GM23338 (cell line): ENCODE measurements around the gene MAVS. TPM values are rescaled to one million over a fixed set of nuclear protein-coding genes. Genes with fewer than 3 reads are reported as not detected.

Experiments used
- ATAC-seq: fragments of 200-7000 bp; cut with Tn5 transposase; 3 replicates; pipeline ENCODE4 v1.9.1; 2020
- DNase-seq: peaks from one replicate; pipeline ENCODE4 v3.0.0-alpha.2; 2015; ENCODE audit warnings: low spot score
- H2AFZ ChIP-seq: fragments of 200-600 bp; sonication (generic); 2 replicates; pipeline ENCODE4 v1.8.0; 2016; ENCODE audit warnings: antibody characterized with exemption, mild to moderate bottlenecking, moderate library complexity
- H3F3A ChIP-seq: fragments of 200-600 bp; sonication (generic); replicated peaks from 2 replicates; pipeline ENCODE4 v1.8.0; 2017; ENCODE audit warnings: antibody characterized with exemption, mixed run types, low read depth
- H3K27ac ChIP-seq: fragments of 200-600 bp; sonication (generic); 2 replicates; pipeline ENCODE4 v1.6.1; 2016; ENCODE audit warnings: low read depth
- H3K27me3 ChIP-seq: fragments of 200-600 bp; sonication (generic); 2 replicates; pipeline ENCODE4 v1.8.0; 2016; ENCODE audit warnings: mild to moderate bottlenecking, mixed run types, moderate library complexity; ENCODE audit not compliant: insufficient read depth
- H3K36me3 ChIP-seq: fragments of 200-600 bp; sonication (generic); 2 replicates; pipeline ENCODE4 v1.8.0; 2016; ENCODE audit warnings: mild to moderate bottlenecking; ENCODE audit not compliant: insufficient read depth
- H3K4me1 ChIP-seq: fragments of 200-600 bp; sonication (generic); 2 replicates; pipeline ENCODE4 v1.8.0; 2016; ENCODE audit warnings: mild to moderate bottlenecking, moderate library complexity; ENCODE audit not compliant: insufficient read depth
- H3K4me2 ChIP-seq: fragments of 200-600 bp; sonication (generic); 2 replicates; pipeline ENCODE4 v1.7.1; 2017; ENCODE audit warnings: mixed run types
- H3K4me3 ChIP-seq: fragments of 200-600 bp; sonication (generic); 2 replicates; pipeline ENCODE4 v1.6.1; 2016; ENCODE audit warnings: mixed run types
- H3K79me2 ChIP-seq: fragments of 200-600 bp; sonication (generic); replicated peaks from 2 replicates; pipeline ENCODE4 v1.8.0; 2017; ENCODE audit warnings: mild to moderate bottlenecking; ENCODE audit not compliant: insufficient read depth
- H3K9me2 ChIP-seq: fragments of 200-600 bp; sonication (generic); 2 replicates; pipeline ENCODE4 v1.8.0; 2017; ENCODE audit not compliant: insufficient read depth
- H4K20me1 ChIP-seq: fragments of 200-600 bp; sonication (generic); replicated peaks from 2 replicates; pipeline ENCODE4 v1.8.0; 2017; ENCODE audit warnings: mild to moderate bottlenecking; ENCODE audit not compliant: insufficient read depth
- H3K27ac Mint-ChIP-seq: 2 replicates; pipeline ENCODE4 v1.8.0; 2020; ENCODE audit warnings: inconsistent platforms, mild to moderate bottlenecking, moderate library complexity, mixed read lengths
- H3K27me3 Mint-ChIP-seq: 3 replicates; pipeline ENCODE4 v1.8.0; 2022; ENCODE audit warnings: low read depth, mild to moderate bottlenecking, moderate library complexity, mixed read lengths, inconsistent platforms; ENCODE audit not compliant: insufficient read depth, poor library complexity
- H3K36me3 Mint-ChIP-seq: 3 replicates; pipeline ENCODE4 v1.8.0; 2021; ENCODE audit warnings: low read depth, mild to moderate bottlenecking, inconsistent platforms, moderate library complexity, mixed read lengths
- H3K4me1 Mint-ChIP-seq: 3 replicates; pipeline ENCODE4 v1.8.0; 2020; ENCODE audit warnings: mild to moderate bottlenecking, inconsistent platforms, mixed read lengths
- H3K4me3 Mint-ChIP-seq: 3 replicates; pipeline ENCODE4 v1.8.0; 2021; ENCODE audit warnings: moderate library complexity, mild to moderate bottlenecking, inconsistent platforms, mixed read lengths
- H3K9me3 Mint-ChIP-seq: 3 replicates; pipeline ENCODE4 v1.8.0; 2020; ENCODE audit warnings: moderate library complexity, mild to moderate bottlenecking, inconsistent platforms, mixed read lengths
- CREB1 ChIP-seq: fragments of 250-450 bp; sonication (Bioruptor Pico); IDR thresholded peaks from 2 replicates; pipeline ENCODE4 v1.5.0; 2020; ENCODE audit warnings: low read depth, mild to moderate bottlenecking, moderate library complexity
- EZH2phosphoT487 ChIP-seq: fragments of 200-600 bp; sonication (generic); IDR thresholded peaks from one replicate; pipeline ENCODE4 v1.8.1; 2018; ENCODE audit warnings: antibody characterized with exemption; ENCODE audit not compliant: unreplicated experiment
- NANOG ChIP-seq: IDR thresholded peaks from 2 replicates; pipeline ENCODE4 v1.6.1; 2016; ENCODE audit warnings: antibody characterized with exemption, borderline replicate concordance
- STAT1 ChIP-seq: IDR thresholded peaks from one replicate; pipeline ENCODE4 v1.6.1; 2016; ENCODE audit warnings: antibody characterized with exemption; ENCODE audit not compliant: unreplicated experiment
- polyA plus RNA-seq: library from polyadenylated mRNA; unstranded; fragments of >200 nt; fragmentation: Nextera tagmentation; extraction: Ambion mirVana; gene quantifications from 2 replicates; pipeline ENCODE4 v1.2.1, GENCODE V29; 2016
- total RNA-seq: library from RNA; depleted of rRNA; stranded (reverse); fragments of >200 nt; shearing (Covaris generic); gene quantifications from 2 replicates; pipeline ENCODE4 v1.2.3, GENCODE V29; 2014
- TF ChIP-seq, protein P1 (sequence below): IDR thresholded peaks from one replicate; pipeline ENCODE4 v1.6.1; 2018; ENCODE audit warnings: antibody characterized with exemption; ENCODE audit not compliant: unreplicated experiment
- TF ChIP-seq, protein P2 (sequence below): fragments of 250-450 bp; sonication (Bioruptor Pico); IDR thresholded peaks from 2 replicates; pipeline ENCODE4 v1.5.0; 2020; ENCODE audit warnings: mild to moderate bottlenecking, moderate library complexity
- TF ChIP-seq, protein P3 (sequence below), 2 experiments: fragments of 200-600 bp in 1 of 2; sonication (generic) in 1 of 2; conservative IDR thresholded peaks; 2 replicates each; pipeline versions ENCODE4 v1.5.1 to v1.6.1; 2016 to 2017; ENCODE audit warnings: antibody characterized with exemption in 2 of 2, low read depth in 2 of 2, mild to moderate bottlenecking in 2 of 2, moderate library complexity in 1 of 2

MAVS gene
- total and polyA plus RNA-seq, 2 experiments from 2014 or later, result 5.2 to 21.8 TPM

DNA sequence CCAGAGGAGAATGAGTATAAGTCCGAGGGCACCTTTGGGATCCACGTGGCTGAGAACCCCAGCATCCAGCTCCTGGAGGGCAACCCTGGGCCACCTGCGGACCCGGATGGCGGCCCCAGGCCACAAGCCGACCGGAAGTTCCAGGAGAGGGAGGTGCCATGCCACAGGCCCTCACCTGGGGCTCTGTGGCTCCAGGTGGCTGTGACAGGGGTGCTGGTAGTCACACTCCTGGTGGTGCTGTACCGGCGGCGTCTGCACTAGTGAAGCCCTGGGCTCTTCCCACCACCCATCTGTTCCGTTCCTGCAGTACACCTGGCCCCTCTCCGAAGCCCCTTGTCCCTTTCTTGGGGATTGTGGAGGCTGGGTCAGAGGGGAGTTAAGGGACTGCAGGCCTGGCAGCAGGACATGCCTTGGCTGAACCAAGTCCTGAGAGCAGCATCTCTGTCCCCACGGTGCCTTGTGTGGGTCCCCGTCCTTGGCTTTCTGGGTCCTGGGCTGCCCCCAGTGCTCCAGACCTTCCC, 19.3 kb downstream of the MAVS start:
- peaks cover 7% of the 10 kb centered on the region for H3K36me3 ChIP-seq
- no peaks in the 10 kb centered on the region for H3K4me1 Mint-ChIP-seq

More for the DNA sequence above, 19.3 kb downstream of the MAVS start:
- Histone ChIP-seq H4K20me1 (no peaks in the 10 kb centered on the region; the same call in 1 of the 2 replicates), H3K4me2 (no peak overlapping the region), H2AFZ (no peak overlapping the region), H3K9me2 (no peaks in the 10 kb centered on the region), H3K27ac (no peak overlapping the region), H3K79me2 (no peaks in the 10 kb centered on the region), H3K27me3 (no peaks in the 10 kb centered on the region), H3F3A (no peaks in the 10 kb centered on the region), H3K4me3 (no peak overlapping the region), H3K4me1 (no peaks in the 10 kb centered on the region)
- Mint-ChIP-seq H3K27ac (no peak overlapping the region), H3K27me3 (peaks cover 14% of the 10 kb centered on the region), H3K4me3 (no peak overlapping the region), H3K9me3 (peaks cover 13% of the 10 kb centered on the region; the same call in 2 of the 3 replicates), H3K36me3 (peaks cover 43% of the 10 kb centered on the region)
- TF ChIP-seq, protein P1, sequence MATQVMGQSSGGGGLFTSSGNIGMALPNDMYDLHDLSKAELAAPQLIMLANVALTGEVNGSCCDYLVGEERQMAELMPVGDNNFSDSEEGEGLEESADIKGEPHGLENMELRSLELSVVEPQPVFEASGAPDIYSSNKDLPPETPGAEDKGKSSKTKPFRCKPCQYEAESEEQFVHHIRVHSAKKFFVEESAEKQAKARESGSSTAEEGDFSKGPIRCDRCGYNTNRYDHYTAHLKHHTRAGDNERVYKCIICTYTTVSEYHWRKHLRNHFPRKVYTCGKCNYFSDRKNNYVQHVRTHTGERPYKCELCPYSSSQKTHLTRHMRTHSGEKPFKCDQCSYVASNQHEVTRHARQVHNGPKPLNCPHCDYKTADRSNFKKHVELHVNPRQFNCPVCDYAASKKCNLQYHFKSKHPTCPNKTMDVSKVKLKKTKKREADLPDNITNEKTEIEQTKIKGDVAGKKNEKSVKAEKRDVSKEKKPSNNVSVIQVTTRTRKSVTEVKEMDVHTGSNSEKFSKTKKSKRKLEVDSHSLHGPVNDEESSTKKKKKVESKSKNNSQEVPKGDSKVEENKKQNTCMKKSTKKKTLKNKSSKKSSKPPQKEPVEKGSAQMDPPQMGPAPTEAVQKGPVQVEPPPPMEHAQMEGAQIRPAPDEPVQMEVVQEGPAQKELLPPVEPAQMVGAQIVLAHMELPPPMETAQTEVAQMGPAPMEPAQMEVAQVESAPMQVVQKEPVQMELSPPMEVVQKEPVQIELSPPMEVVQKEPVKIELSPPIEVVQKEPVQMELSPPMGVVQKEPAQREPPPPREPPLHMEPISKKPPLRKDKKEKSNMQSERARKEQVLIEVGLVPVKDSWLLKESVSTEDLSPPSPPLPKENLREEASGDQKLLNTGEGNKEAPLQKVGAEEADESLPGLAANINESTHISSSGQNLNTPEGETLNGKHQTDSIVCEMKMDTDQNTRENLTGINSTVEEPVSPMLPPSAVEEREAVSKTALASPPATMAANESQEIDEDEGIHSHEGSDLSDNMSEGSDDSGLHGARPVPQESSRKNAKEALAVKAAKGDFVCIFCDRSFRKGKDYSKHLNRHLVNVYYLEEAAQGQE, result no peak
- TF ChIP-seq, protein P2, sequence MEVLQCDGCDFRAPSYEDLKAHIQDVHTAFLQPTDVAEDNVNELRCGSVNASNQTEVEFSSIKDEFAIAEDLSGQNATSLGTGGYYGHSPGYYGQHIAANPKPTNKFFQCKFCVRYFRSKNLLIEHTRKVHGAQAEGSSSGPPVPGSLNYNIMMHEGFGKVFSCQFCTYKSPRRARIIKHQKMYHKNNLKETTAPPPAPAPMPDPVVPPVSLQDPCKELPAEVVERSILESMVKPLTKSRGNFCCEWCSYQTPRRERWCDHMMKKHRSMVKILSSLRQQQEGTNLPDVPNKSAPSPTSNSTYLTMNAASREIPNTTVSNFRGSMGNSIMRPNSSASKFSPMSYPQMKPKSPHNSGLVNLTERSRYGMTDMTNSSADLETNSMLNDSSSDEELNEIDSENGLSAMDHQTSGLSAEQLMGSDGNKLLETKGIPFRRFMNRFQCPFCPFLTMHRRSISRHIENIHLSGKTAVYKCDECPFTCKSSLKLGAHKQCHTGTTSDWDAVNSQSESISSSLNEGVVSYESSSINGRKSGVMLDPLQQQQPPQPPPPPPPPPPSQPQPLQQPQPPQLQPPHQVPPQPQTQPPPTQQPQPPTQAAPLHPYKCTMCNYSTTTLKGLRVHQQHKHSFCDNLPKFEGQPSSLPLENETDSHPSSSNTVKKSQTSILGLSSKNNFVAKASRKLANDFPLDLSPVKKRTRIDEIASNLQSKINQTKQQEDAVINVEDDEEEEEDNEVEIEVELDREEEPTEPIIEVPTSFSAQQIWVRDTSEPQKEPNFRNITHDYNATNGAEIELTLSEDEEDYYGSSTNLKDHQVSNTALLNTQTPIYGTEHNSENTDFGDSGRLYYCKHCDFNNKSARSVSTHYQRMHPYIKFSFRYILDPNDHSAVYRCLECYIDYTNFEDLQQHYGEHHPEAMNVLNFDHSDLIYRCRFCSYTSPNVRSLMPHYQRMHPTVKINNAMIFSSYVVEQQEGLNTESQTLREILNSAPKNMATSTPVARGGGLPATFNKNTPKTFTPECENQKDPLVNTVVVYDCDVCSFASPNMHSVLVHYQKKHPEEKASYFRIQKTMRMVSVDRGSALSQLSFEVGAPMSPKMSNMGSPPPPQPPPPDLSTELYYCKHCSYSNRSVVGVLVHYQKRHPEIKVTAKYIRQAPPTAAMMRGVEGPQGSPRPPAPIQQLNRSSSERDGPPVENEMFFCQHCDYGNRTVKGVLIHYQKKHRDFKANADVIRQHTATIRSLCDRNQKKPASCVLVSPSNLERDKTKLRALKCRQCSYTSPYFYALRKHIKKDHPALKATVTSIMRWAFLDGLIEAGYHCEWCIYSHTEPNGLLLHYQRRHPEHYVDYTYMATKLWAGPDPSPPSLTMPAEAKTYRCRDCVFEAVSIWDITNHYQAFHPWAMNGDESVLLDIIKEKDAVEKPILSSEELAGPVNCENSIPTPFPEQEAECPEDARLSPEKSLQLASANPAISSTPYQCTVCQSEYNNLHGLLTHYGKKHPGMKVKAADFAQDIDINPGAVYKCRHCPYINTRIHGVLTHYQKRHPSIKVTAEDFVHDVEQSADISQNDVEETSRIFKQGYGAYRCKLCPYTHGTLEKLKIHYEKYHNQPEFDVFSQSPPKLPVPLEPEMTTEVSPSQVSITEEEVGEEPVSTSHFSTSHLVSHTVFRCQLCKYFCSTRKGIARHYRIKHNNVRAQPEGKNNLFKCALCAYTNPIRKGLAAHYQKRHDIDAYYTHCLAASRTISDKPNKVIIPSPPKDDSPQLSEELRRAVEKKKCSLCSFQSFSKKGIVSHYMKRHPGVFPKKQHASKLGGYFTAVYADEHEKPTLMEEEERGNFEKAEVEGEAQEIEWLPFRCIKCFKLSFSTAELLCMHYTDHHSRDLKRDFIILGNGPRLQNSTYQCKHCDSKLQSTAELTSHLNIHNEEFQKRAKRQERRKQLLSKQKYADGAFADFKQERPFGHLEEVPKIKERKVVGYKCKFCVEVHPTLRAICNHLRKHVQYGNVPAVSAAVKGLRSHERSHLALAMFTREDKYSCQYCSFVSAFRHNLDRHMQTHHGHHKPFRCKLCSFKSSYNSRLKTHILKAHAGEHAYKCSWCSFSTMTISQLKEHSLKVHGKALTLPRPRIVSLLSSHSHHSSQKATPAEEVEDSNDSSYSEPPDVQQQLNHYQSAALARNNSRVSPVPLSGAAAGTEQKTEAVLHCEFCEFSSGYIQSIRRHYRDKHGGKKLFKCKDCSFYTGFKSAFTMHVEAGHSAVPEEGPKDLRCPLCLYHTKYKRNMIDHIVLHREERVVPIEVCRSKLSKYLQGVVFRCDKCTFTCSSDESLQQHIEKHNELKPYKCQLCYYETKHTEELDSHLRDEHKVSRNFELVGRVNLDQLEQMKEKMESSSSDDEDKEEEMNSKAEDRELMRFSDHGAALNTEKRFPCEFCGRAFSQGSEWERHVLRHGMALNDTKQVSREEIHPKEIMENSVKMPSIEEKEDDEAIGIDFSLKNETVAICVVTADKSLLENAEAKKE (CRISPR knock-in tag), result no peak
- TF ChIP-seq EZH2phosphoT487 (no peak), NANOG (no peak), STAT1 (no peak), CREB1 (CRISPR knock-in tag) (no peak)
- TF ChIP-seq, protein P3, sequence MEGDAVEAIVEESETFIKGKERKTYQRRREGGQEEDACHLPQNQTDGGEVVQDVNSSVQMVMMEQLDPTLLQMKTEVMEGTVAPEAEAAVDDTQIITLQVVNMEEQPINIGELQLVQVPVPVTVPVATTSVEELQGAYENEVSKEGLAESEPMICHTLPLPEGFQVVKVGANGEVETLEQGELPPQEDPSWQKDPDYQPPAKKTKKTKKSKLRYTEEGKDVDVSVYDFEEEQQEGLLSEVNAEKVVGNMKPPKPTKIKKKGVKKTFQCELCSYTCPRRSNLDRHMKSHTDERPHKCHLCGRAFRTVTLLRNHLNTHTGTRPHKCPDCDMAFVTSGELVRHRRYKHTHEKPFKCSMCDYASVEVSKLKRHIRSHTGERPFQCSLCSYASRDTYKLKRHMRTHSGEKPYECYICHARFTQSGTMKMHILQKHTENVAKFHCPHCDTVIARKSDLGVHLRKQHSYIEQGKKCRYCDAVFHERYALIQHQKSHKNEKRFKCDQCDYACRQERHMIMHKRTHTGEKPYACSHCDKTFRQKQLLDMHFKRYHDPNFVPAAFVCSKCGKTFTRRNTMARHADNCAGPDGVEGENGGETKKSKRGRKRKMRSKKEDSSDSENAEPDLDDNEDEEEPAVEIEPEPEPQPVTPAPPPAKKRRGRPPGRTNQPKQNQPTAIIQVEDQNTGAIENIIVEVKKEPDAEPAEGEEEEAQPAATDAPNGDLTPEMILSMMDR (conservative IDR thresholded peaks at IDR 0.05; ENCODE audit: low read depth in 2 of 2), result no peak
- DNase-seq (no peak), ATAC-seq (no peak)
